ENCODE measurements around the gene PTPRN2. TPM values are rescaled to one million over a fixed set of nuclear protein-coding genes. Genes with fewer than 3 reads are reported as not detected.

Gene PTPRN2
- total and polyA plus RNA-seq, 2 donors (not counting 1 experiment from before 2014, with no cell fraction given) = 0.54 to 1.2 TPM

DNA sequence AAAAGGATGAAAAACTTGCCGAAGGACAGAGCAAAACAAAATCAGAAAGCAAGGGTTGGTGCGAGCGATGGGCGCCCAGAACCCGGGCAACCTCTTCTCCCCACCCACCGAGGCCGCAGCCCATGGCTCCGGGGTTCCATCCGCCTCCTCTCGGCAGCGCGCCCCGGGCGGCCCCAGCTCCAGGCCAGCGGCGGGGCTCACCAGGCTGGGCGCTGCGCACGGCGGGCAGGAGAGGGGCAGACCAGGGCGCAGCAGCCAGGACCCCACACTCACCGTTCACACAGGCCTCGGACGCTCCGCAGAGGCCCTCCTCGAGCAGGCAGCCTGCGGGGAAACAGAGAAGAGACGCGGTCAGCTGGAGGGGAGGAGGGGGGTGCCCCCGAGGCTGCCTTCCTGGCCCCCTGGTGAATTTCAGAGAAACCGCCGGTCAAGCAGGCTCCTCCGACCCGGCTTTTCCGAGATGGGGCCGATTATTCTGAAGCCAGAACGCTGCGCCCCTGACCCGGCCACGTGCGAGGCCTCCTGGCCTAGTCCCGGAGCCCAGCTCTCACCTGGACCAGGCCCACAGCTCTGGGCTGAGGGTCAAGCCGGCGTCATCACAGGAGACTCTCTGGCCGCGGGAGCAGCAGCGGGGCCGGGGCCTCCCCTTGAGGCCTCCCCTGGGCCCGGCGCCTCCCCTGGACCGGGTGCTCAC, 98.0 kb downstream of the PTPRN2 start:
- no peaks in the 10 kb centered on the region for H3K27me3 ChIP-seq (ENCODE audit: control insufficient read depth, insufficient read depth, low read length)
- no peaks in the 10 kb centered on the region for H3K36me3 ChIP-seq (ENCODE audit: control insufficient read depth, insufficient read depth, low read length)
- no peak overlapping the region for H3K4me2 ChIP-seq (ENCODE audit: extremely low read depth, insufficient read depth, low read length)
- H4K20me1 ChIP-seq (ENCODE audit: control insufficient read depth, extremely low read depth, insufficient read depth, low read length) = no peaks in the 10 kb centered on the region
- H3K79me2 ChIP-seq (ENCODE audit: control insufficient read depth, insufficient read depth, low read length) = no peaks in the 10 kb centered on the region
- no peaks in the 10 kb centered on the region for H3K9me3 ChIP-seq (ENCODE audit: control insufficient read depth, insufficient read depth, low read depth, low read length)
- H3K4me1 ChIP-seq (ENCODE audit: control insufficient read depth, extremely low read depth, insufficient read depth, low read length) = no peaks in the 10 kb centered on the region
- TF ChIP-seq, protein P1, sequence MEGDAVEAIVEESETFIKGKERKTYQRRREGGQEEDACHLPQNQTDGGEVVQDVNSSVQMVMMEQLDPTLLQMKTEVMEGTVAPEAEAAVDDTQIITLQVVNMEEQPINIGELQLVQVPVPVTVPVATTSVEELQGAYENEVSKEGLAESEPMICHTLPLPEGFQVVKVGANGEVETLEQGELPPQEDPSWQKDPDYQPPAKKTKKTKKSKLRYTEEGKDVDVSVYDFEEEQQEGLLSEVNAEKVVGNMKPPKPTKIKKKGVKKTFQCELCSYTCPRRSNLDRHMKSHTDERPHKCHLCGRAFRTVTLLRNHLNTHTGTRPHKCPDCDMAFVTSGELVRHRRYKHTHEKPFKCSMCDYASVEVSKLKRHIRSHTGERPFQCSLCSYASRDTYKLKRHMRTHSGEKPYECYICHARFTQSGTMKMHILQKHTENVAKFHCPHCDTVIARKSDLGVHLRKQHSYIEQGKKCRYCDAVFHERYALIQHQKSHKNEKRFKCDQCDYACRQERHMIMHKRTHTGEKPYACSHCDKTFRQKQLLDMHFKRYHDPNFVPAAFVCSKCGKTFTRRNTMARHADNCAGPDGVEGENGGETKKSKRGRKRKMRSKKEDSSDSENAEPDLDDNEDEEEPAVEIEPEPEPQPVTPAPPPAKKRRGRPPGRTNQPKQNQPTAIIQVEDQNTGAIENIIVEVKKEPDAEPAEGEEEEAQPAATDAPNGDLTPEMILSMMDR (conservative IDR thresholded peaks at IDR 0.05 in 1 of 2, IDR thresholded peaks at IDR 0.05 in 1 of 2; ENCODE audit: low read depth in 1 of 2, low read length in 2 of 2) = no peak
- TF ChIP-seq EZH2 (IDR thresholded peaks at IDR 0.05; ENCODE audit: low read length, missing control alignments) = no peak
- no peak overlapping the region for H3K27ac ChIP-seq (ENCODE audit: insufficient read depth, low read length)
- H3K4me3 ChIP-seq (replicated peaks in 1 of 4; ENCODE audit: control extremely low read depth in 1 of 4, insufficient read depth in 1 of 4, low read depth in 3 of 4, low read length in 4 of 4) = no peak overlapping the region
- DNase-seq (ENCODE audit: low read depth in 2 of 2) = no peak
- H2AFZ ChIP-seq (ENCODE audit: low read length) = no peak overlapping the region
- H3K9ac ChIP-seq (ENCODE audit: insufficient read depth, low read length) = no peak overlapping the region

GRCh38 chr7:158488181-158488971, 99.2 kb downstream of the PTPRN2 start:
- H3K79me2 ChIP-seq (ENCODE audit: control insufficient read depth, insufficient read depth, low read length) = no peaks in the 10 kb centered on the region
- no peaks in the 10 kb centered on the region for H3K4me1 ChIP-seq (ENCODE audit: control insufficient read depth, extremely low read depth, insufficient read depth, low read length)
- H3K4me3 ChIP-seq (replicated peaks in 1 of 4; ENCODE audit: control extremely low read depth in 1 of 4, insufficient read depth in 1 of 4, low read depth in 3 of 4, low read length in 4 of 4) = no peak overlapping the region
- no peaks in the 10 kb centered on the region for H3K36me3 ChIP-seq (ENCODE audit: control insufficient read depth, insufficient read depth, low read length)
- no peak for TF ChIP-seq EZH2 (IDR thresholded peaks at IDR 0.05; ENCODE audit: low read length, missing control alignments)
- TF ChIP-seq, protein P1 (conservative IDR thresholded peaks at IDR 0.05 in 1 of 2, IDR thresholded peaks at IDR 0.05 in 1 of 2; ENCODE audit: low read depth in 1 of 2, low read length in 2 of 2) = no peak
- H3K4me2 ChIP-seq (ENCODE audit: extremely low read depth, insufficient read depth, low read length) = no peak overlapping the region
- no peak for DNase-seq (ENCODE audit: low read depth in 2 of 2)
- H3K27ac ChIP-seq (ENCODE audit: insufficient read depth, low read length) = no peak overlapping the region
- no peaks in the 10 kb centered on the region for H3K27me3 ChIP-seq (ENCODE audit: control insufficient read depth, insufficient read depth, low read length)
- no peaks in the 10 kb centered on the region for H4K20me1 ChIP-seq (ENCODE audit: control insufficient read depth, extremely low read depth, insufficient read depth, low read length)
- no peak overlapping the region for H2AFZ ChIP-seq (ENCODE audit: low read length)
- H3K9ac ChIP-seq (ENCODE audit: insufficient read depth, low read length) = no peak overlapping the region
- no peaks in the 10 kb centered on the region for H3K9me3 ChIP-seq (ENCODE audit: control insufficient read depth, insufficient read depth, low read depth, low read length)

GRCh38 chr7:158487631-158488151, 99.9 kb downstream of the PTPRN2 start:
- TF ChIP-seq, protein P1 (conservative IDR thresholded peaks at IDR 0.05 in 1 of 2, IDR thresholded peaks at IDR 0.05 in 1 of 2; ENCODE audit: low read depth in 1 of 2, low read length in 2 of 2) = no peak
- TF ChIP-seq EZH2 (IDR thresholded peaks at IDR 0.05; ENCODE audit: low read length, missing control alignments) = no peak
- no peaks in the 10 kb centered on the region for H3K27me3 ChIP-seq (ENCODE audit: control insufficient read depth, insufficient read depth, low read length)
- no peaks in the 10 kb centered on the region for H3K4me1 ChIP-seq (ENCODE audit: control insufficient read depth, extremely low read depth, insufficient read depth, low read length)
- DNase-seq (ENCODE audit: low read depth in 2 of 2) = no peak
- no peak overlapping the region for H3K9ac ChIP-seq (ENCODE audit: insufficient read depth, low read length)
- H2AFZ ChIP-seq (ENCODE audit: low read length) = no peak overlapping the region
- no peaks in the 10 kb centered on the region for H3K9me3 ChIP-seq (ENCODE audit: control insufficient read depth, insufficient read depth, low read depth, low read length)
- no peak overlapping the region for H3K4me3 ChIP-seq (replicated peaks in 1 of 4; ENCODE audit: control extremely low read depth in 1 of 4, insufficient read depth in 1 of 4, low read depth in 3 of 4, low read length in 4 of 4)
- no peaks in the 10 kb centered on the region for H3K36me3 ChIP-seq (ENCODE audit: control insufficient read depth, insufficient read depth, low read length)
- H4K20me1 ChIP-seq (ENCODE audit: control insufficient read depth, extremely low read depth, insufficient read depth, low read length) = no peaks in the 10 kb centered on the region
- H3K27ac ChIP-seq (ENCODE audit: insufficient read depth, low read length) = no peak overlapping the region
- H3K4me2 ChIP-seq (ENCODE audit: extremely low read depth, insufficient read depth, low read length) = no peak overlapping the region
- H3K79me2 ChIP-seq (ENCODE audit: control insufficient read depth, insufficient read depth, low read length) = no peaks in the 10 kb centered on the region

Measured in fibroblast of lung (primary cell).